Upper lobe of left lung (tissue), 6 donors: ENCODE results near the gene CLNK. TPM values are rescaled to one million over a fixed set of nuclear protein-coding genes. Genes with fewer than 3 reads are reported as not detected.

Experiments
- ATAC-seq, 2 donors: fragments of 200-7000 bp; cut with Tn5 transposase; one replicate each; pipeline ENCODE4 v1.9.1; 2022; ENCODE audit warnings: mild to moderate bottlenecking in 2 of 2, moderate library complexity in 2 of 2; ENCODE audit not compliant: low FRiP score in 2 of 2
- DNase-seq, 2 donors: peaks; one replicate each; pipeline ENCODE4 v3.0.0-alpha.2; 2019 to 2020
- H3K27ac ChIP-seq, 4 donors: fragments of 200-600 bp; sonication (generic); one replicate each; pipeline ENCODE4 v1.5.1; 2016 to 2019
- H3K27me3 ChIP-seq, 4 donors: fragments of 200-600 bp; sonication (generic); one replicate each; pipeline ENCODE4 v1.5.1; 2017 to 2019
- H3K36me3 ChIP-seq, 4 donors: fragments of 200-600 bp; sonication (generic); one replicate each; pipeline ENCODE4 v1.5.1; 2016 to 2019
- H3K4me1 ChIP-seq, 4 donors: fragments of 200-600 bp; sonication (generic); one replicate each; pipeline ENCODE4 v1.5.1; 2018 to 2019
- H3K4me3 ChIP-seq, 4 donors: fragments of 200-600 bp; sonication (generic); one replicate each; pipeline ENCODE4 v1.5.1; 2017 to 2019; ENCODE audit warnings: mild to moderate bottlenecking in 2 of 4, moderate library complexity in 1 of 4
- H3K9me3 ChIP-seq, 4 donors: fragments of 200-600 bp; sonication (generic); one replicate each; pipeline ENCODE4 v1.5.1; 2018 to 2019
- CTCF ChIP-seq, 6 experiments: fragments of 450-650 bp in 4 of 6; fragments of 200-600 bp in 2 of 6; sonication (generic) in 2 of 6; IDR thresholded peaks; one replicate each; pipeline ENCODE4 v1.5.1; 2016 to 2019; ENCODE audit warnings: antibody characterized with exemption in 6 of 6
- EP300 ChIP-seq, 4 donors: sonication (generic); formaldehyde crosslinking; IDR thresholded peaks; one replicate each; pipeline ENCODE4 v1.5.1; 2017; ENCODE audit warnings: antibody characterized with exemption in 4 of 4, control low read depth in 2 of 4
- POLR2A ChIP-seq, 4 donors: fragments of 450-650 bp; IDR thresholded peaks; one replicate each; pipeline ENCODE4 v1.5.1; 2016 to 2017; ENCODE audit warnings: antibody characterized with exemption in 4 of 4, mild to moderate bottlenecking in 2 of 4
- POLR2AphosphoS5 ChIP-seq, 2 donors: sonication (generic); formaldehyde crosslinking; IDR thresholded peaks; one replicate each; pipeline ENCODE4 v1.5.1; 2017; ENCODE audit warnings: antibody characterized with exemption in 2 of 2
- WGBS, 2 donors: methylation state at CpG; one replicate each; pipeline ENCODE4 v1.1.5; 2017 to 2018; 5-methylcytosine and 5-hydroxymethylcytosine counted together
- total RNA-seq, 6 donors: library from RNA; depleted of rRNA in 4 of 6; stranded (reverse); fragments of >200 nt in 4 of 6; gene quantifications; one replicate each; pipeline versions ENCODE4 v1.1.0 to v1.2.1, GENCODE V29; 2016 to 2021
- donor health status: DM: no; HTN: no; CAD: no; lungs with moderate emphysema.
- donor health status: DM: no; HTN: yes; CAD: no; lungs with severe emphysema.

CLNK gene
- total RNA-seq, 6 donors from 2014 or later, result 0.14 to 0.69 (median 0.20) TPM; not detected in 3

- H3K27ac ChIP-seq, result no peak overlapping the region
- 42 to 52% methylated on average over 13 of the region's 13 CpGs for WGBS, 2 donors
- DNase-seq (no peak), ATAC-seq (no peak)
- H3K4me3 ChIP-seq, result no peak overlapping the region
- no peaks in the 10 kb centered on the region for H3K27me3 ChIP-seq
- TF ChIP-seq POLR2AphosphoS5 (IDR thresholded peaks at IDR 0.05), result no peak
- no peak for TF ChIP-seq EP300 (IDR thresholded peaks at IDR 0.05)
- no peak for TF ChIP-seq CTCF (IDR thresholded peaks at IDR 0.05)
- no peak for TF ChIP-seq POLR2A (IDR thresholded peaks at IDR 0.05)
- no peaks in the 10 kb centered on the region for H3K9me3 ChIP-seq
- peaks cover 0 to 8% (median 4%) of the 10 kb centered on the region in 4 donors for H3K4me1 ChIP-seq
- H3K36me3 ChIP-seq, result no peaks in the 10 kb centered on the region
These were observed 131.8 kb downstream of the CLNK start for GRCh38 chr4:10552591-10553280.

- H3K9me3 ChIP-seq, result no peaks in the 10 kb centered on the region
- H3K27me3 ChIP-seq, result no peaks in the 10 kb centered on the region
- ATAC-seq (no peak), DNase-seq (no peak)
- TF ChIP-seq POLR2A (IDR thresholded peaks at IDR 0.05) (no peak), EP300 (IDR thresholded peaks at IDR 0.05) (no peak), CTCF (IDR thresholded peaks at IDR 0.05) (no peak), POLR2AphosphoS5 (IDR thresholded peaks at IDR 0.05) (no peak)
- no peaks in the 10 kb centered on the region for H3K36me3 ChIP-seq
- no peak overlapping the region for H3K27ac ChIP-seq
- no peak overlapping the region for H3K4me3 ChIP-seq
- WGBS, 2 donors, result 68 to 69% methylated on average over 5 of the region's 5 CpGs
- H3K4me1 ChIP-seq, result no peaks in the 10 kb centered on the region
These were observed 148.7 kb downstream of the CLNK start for GRCh38 chr4:10535912-10536311.

GRCh38 chr4:10534820-10535219 lies 149.7 kb downstream of the CLNK start:
- 81% methylated on average over 6 of the region's 6 CpGs for WGBS, 2 donors
- no peak for ATAC-seq

GRCh38 chr4:10532155-10532554 lies 152.4 kb downstream of the CLNK start:
- ATAC-seq (no peak), DNase-seq (no peak)
- TF ChIP-seq POLR2A (IDR thresholded peaks at IDR 0.05) (no peak), POLR2AphosphoS5 (IDR thresholded peaks at IDR 0.05) (no peak), CTCF (IDR thresholded peaks at IDR 0.05) (no peak), EP300 (IDR thresholded peaks at IDR 0.05) (no peak)
- Histone ChIP-seq H3K4me3 (no peak overlapping the region), H3K27me3 (no peaks in the 10 kb centered on the region), H3K27ac (no peak overlapping the region), H3K4me1 (peaks cover 0 to 4% (median 1%) of the 10 kb centered on the region in 4 donors), H3K9me3 (no peaks in the 10 kb centered on the region), H3K36me3 (no peaks in the 10 kb centered on the region)
- 62 to 76% methylated on average over 2 of the region's 2 CpGs for WGBS, 2 donors

More at GRCh38 chr4:10534820-10535219, 149.7 kb downstream of the CLNK start:
- no peak overlapping the region for H3K27ac ChIP-seq
- no peaks in the 10 kb centered on the region for H3K9me3 ChIP-seq
- no peak overlapping the region for H3K4me3 ChIP-seq
- H3K36me3 ChIP-seq, result no peaks in the 10 kb centered on the region
- H3K4me1 ChIP-seq, result peaks cover 0 to 2% (median under 1%) of the 10 kb centered on the region in 4 donors
- TF ChIP-seq POLR2AphosphoS5 (IDR thresholded peaks at IDR 0.05) (no peak), CTCF (IDR thresholded peaks at IDR 0.05) (no peak), POLR2A (IDR thresholded peaks at IDR 0.05) (no peak), EP300 (IDR thresholded peaks at IDR 0.05) (no peak)
- DNase-seq, result no peak
- no peaks in the 10 kb centered on the region for H3K27me3 ChIP-seq
